Measurements from ENCODE around the gene ZNF683. TPM values are rescaled to one million over a fixed set of nuclear protein-coding genes. Genes with fewer than 3 reads are reported as not detected.

Gene ZNF683
- polyA plus RNA-seq, 2 donors: 0.28 to 0.51 TPM

- Histone ChIP-seq H3K27me3 (ENCODE audit: control insufficient read depth in 1 of 2, insufficient read depth in 2 of 2, low read length in 2 of 2) (no peaks in the 10 kb centered on the region), H3K4me1 (ENCODE audit: control insufficient read depth in 2 of 2, insufficient read depth in 2 of 2, low read length in 1 of 2) (peaks cover 5 to 9% of the 10 kb centered on the region in 2 donors), H3K9me3 (ENCODE audit: control insufficient read depth in 2 of 2, insufficient read depth in 1 of 2, low read depth in 1 of 2, low read length in 1 of 2) (no peaks in the 10 kb centered on the region), H3K27ac (ENCODE audit: low read depth in 2 of 2, low read length in 1 of 2) (no peak overlapping the region), H3K36me3 (ENCODE audit: control insufficient read depth in 2 of 2, insufficient read depth in 2 of 2, low read length in 1 of 2) (no peaks in the 10 kb centered on the region), H3K4me3 (ENCODE audit: low read depth in 1 of 2, low read length in 2 of 2) (no peak overlapping the region)
- 88 to 90% methylated on average over 12 of the region's 12 CpGs for WGBS, 2 donors
Measured at GRCh38 chr1:26361605-26362122, 10.9 kb downstream of the ZNF683 start.

DNA sequence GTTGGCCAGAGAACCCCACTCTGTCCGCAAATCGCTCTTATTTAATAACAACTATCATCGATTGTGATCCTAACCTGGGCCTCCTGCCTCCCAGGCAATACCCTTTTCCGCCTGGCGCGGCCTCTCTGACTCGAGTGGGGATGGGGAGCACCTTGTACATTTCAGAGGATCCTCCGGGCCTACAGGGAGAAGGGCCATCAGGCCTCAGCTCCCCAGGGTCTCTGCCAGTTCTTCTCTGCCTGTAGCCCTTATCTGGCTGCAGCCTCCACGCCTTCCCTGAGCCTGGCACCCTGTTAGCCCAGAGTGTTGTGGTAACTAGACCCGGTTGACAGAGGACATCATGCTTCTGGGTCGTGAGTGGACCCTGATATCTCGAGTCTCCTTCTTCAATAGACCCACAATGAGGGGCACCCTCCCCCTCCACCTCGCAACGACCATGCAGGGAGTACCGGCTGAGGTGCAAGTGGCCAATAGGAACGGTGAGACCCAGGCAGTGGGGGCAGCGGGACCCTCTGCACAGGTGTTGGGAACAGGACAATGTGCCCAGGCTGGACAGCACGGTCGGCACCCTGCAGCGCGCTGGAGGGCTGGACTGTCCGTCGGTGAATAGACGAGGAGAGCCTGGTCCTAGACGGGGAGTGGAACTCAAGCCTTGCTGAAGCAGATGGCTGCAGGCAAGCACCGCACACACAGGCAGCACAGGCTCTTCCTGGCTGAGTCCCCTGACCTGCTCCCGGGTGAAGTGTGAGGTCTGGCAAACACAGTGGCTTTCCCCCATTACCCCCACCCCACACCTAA, 11.5 kb downstream of the ZNF683 start:
- Histone ChIP-seq H3K27ac (ENCODE audit: low read depth in 2 of 2, low read length in 1 of 2) (no peak overlapping the region), H3K9me3 (ENCODE audit: control insufficient read depth in 2 of 2, insufficient read depth in 1 of 2, low read depth in 1 of 2, low read length in 1 of 2) (no peaks in the 10 kb centered on the region), H3K27me3 (ENCODE audit: control insufficient read depth in 1 of 2, insufficient read depth in 2 of 2, low read length in 2 of 2) (no peaks in the 10 kb centered on the region), H3K36me3 (ENCODE audit: control insufficient read depth in 2 of 2, insufficient read depth in 2 of 2, low read length in 1 of 2) (no peaks in the 10 kb centered on the region), H3K4me1 (ENCODE audit: control insufficient read depth in 2 of 2, insufficient read depth in 2 of 2, low read length in 1 of 2) (peaks cover 11% of the 10 kb centered on the region in 2 donors), H3K4me3 (ENCODE audit: low read depth in 1 of 2, low read length in 2 of 2) (peak overlapping the region; percentile 22 to 45)
- 55 to 63% methylated on average over 27 of the region's 27 CpGs for WGBS, 2 donors

GRCh38 chr1:26359981-26360806, 12.4 kb downstream of the ZNF683 start:
- Histone ChIP-seq H3K9me3 (ENCODE audit: control insufficient read depth in 2 of 2, insufficient read depth in 1 of 2, low read depth in 1 of 2, low read length in 1 of 2) (no peaks in the 10 kb centered on the region), H3K27me3 (ENCODE audit: control insufficient read depth in 1 of 2, insufficient read depth in 2 of 2, low read length in 2 of 2) (no peaks in the 10 kb centered on the region), H3K27ac (ENCODE audit: low read depth in 2 of 2, low read length in 1 of 2) (peak overlapping the region; percentile 35 to 48), H3K4me3 (ENCODE audit: low read depth in 1 of 2, low read length in 2 of 2) (peak overlapping the region; percentile 31 to 45), H3K4me1 (ENCODE audit: control insufficient read depth in 2 of 2, insufficient read depth in 2 of 2, low read length in 1 of 2) (peaks cover 13 to 14% of the 10 kb centered on the region in 2 donors), H3K36me3 (ENCODE audit: control insufficient read depth in 2 of 2, insufficient read depth in 2 of 2, low read length in 1 of 2) (no peaks in the 10 kb centered on the region)
- WGBS, 2 donors: 3 to 4% methylated on average over 66 to 67 of the region's 67 CpGs

- Histone ChIP-seq H3K4me3 (ENCODE audit: low read depth in 1 of 2, low read length in 2 of 2) (peak overlapping the region in 1 of 2 donors; percentile 7), H3K9me3 (ENCODE audit: control insufficient read depth in 2 of 2, insufficient read depth in 1 of 2, low read depth in 1 of 2, low read length in 1 of 2) (no peaks in the 10 kb centered on the region), H3K27ac (ENCODE audit: low read depth in 2 of 2, low read length in 1 of 2) (peak overlapping the region; percentile 94 to 98), H3K27me3 (ENCODE audit: control insufficient read depth in 1 of 2, insufficient read depth in 2 of 2, low read length in 2 of 2) (no peaks in the 10 kb centered on the region), H3K36me3 (ENCODE audit: control insufficient read depth in 2 of 2, insufficient read depth in 2 of 2, low read length in 1 of 2) (no peaks in the 10 kb centered on the region), H3K4me1 (ENCODE audit: control insufficient read depth in 2 of 2, insufficient read depth in 2 of 2, low read length in 1 of 2) (peaks cover 13 to 24% of the 10 kb centered on the region in 2 donors)
- 36 to 42% methylated on average over 15 of the region's 15 CpGs for WGBS, 2 donors
Measured at GRCh38 chr1:26358411-26359384, 13.9 kb downstream of the ZNF683 start.

DNA sequence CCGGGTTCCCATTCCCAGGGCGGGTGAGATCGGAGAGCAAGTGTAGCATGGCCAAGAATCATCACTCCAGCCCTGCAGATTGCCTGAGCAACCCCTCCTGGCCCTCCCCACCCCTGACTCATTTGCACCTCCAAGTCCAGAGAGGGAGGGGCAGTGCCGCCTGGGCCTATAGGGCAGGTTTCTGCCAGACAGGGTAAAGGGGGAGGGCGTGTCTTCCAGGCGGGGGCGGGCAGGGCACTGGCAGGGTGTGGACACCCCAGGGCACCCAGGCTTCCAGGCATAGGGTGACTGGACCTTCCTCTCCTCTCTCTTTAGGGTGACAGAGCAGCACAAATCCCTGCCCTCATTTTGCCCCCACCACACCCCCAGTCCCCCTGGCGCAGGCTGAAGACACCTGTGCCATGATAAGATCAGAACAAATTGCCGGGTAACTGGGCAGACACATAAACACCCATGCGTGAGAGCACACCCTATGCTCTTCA, 15.4 kb downstream of the ZNF683 start:
- Histone ChIP-seq H3K4me1 (ENCODE audit: control insufficient read depth in 2 of 2, insufficient read depth in 2 of 2, low read length in 1 of 2) (peaks cover 13 to 24% of the 10 kb centered on the region in 2 donors), H3K4me3 (ENCODE audit: low read depth in 1 of 2, low read length in 2 of 2) (peak overlapping the region in 1 of 2 donors; percentile 35), H3K36me3 (ENCODE audit: control insufficient read depth in 2 of 2, insufficient read depth in 2 of 2, low read length in 1 of 2) (no peaks in the 10 kb centered on the region), H3K27ac (ENCODE audit: low read depth in 2 of 2, low read length in 1 of 2) (peak overlapping the region; percentile 94 to 98), H3K9me3 (ENCODE audit: control insufficient read depth in 2 of 2, insufficient read depth in 1 of 2, low read depth in 1 of 2, low read length in 1 of 2) (no peaks in the 10 kb centered on the region), H3K27me3 (ENCODE audit: control insufficient read depth in 1 of 2, insufficient read depth in 2 of 2, low read length in 2 of 2) (no peaks in the 10 kb centered on the region)
- 50 to 53% methylated on average over 10 of the region's 10 CpGs for WGBS, 2 donors

GRCh38 chr1:26356106-26356505, 16.4 kb downstream of the ZNF683 start:
- no peaks in the 10 kb centered on the region for H3K9me3 ChIP-seq (ENCODE audit: control insufficient read depth in 2 of 2, insufficient read depth in 1 of 2, low read depth in 1 of 2, low read length in 1 of 2)
- no peak overlapping the region for H3K4me3 ChIP-seq (ENCODE audit: low read depth in 1 of 2, low read length in 2 of 2)
- WGBS, 2 donors: 74 to 82% methylated on average over 5 of the region's 5 CpGs
- peak overlapping the region; percentile 94 to 98 for H3K27ac ChIP-seq (ENCODE audit: low read depth in 2 of 2, low read length in 1 of 2)
- peaks cover 17 to 29% of the 10 kb centered on the region in 2 donors for H3K4me1 ChIP-seq (ENCODE audit: control insufficient read depth in 2 of 2, insufficient read depth in 2 of 2, low read length in 1 of 2)
- no peaks in the 10 kb centered on the region for H3K27me3 ChIP-seq (ENCODE audit: control insufficient read depth in 1 of 2, insufficient read depth in 2 of 2, low read length in 2 of 2)
- no peaks in the 10 kb centered on the region for H3K36me3 ChIP-seq (ENCODE audit: control insufficient read depth in 2 of 2, insufficient read depth in 2 of 2, low read length in 1 of 2)

- WGBS, 2 donors: 84 to 92% methylated on average over 9 of the region's 9 CpGs
- Histone ChIP-seq H3K4me3 (ENCODE audit: low read depth in 1 of 2, low read length in 2 of 2) (no peak overlapping the region), H3K27ac (ENCODE audit: low read depth in 2 of 2, low read length in 1 of 2) (peak overlapping the region; percentile 94 to 98), H3K36me3 (ENCODE audit: control insufficient read depth in 2 of 2, insufficient read depth in 2 of 2, low read length in 1 of 2) (no peaks in the 10 kb centered on the region), H3K27me3 (ENCODE audit: control insufficient read depth in 1 of 2, insufficient read depth in 2 of 2, low read length in 2 of 2) (no peaks in the 10 kb centered on the region), H3K4me1 (ENCODE audit: control insufficient read depth in 2 of 2, insufficient read depth in 2 of 2, low read length in 1 of 2) (peaks cover 9 to 26% of the 10 kb centered on the region in 2 donors), H3K9me3 (ENCODE audit: control insufficient read depth in 2 of 2, insufficient read depth in 1 of 2, low read depth in 1 of 2, low read length in 1 of 2) (no peaks in the 10 kb centered on the region)
Measured at GRCh38 chr1:26354972-26355371, 17.6 kb downstream of the ZNF683 start.

DNA sequence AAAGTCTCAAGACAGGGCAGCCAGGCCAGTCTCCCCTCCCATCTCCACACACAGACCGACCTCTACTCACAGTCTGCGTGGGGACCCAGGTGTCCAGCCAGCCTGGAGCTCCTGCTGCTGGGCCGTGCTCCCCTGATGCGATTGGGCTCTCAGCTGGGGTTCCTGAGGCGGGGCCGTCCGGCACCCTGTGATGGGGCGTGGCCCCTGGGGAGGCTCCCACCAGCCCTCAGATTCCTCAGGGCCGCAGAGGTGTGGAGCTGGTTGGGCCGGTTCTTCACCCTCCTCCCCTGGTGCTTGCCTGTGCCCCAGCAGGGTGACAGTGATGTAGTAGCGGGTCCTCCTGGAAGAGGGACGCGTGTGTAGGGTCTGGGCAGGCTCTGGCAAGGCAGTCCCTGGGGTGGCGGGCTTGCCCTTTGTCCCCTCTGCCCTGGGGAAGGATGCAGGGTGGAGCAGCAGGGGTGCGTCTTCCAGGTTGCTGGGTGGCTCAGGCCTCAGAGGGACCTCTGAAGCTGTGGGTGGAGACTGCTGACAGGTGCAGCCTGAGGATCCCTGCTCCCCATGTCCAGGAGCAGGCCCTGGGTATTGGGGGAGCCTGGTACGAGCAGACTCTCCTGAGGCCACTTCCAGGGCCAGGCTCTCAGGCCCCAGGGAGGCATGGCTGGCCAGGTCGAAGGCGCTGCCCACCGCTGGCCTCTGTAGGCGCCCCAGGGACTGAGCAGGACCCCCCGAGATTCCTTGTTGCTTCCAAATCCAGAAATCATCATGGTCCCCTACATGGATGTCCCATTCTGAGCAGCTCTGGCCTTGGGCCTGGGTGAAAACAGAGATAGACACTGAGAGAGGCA, 18.4 kb downstream of the ZNF683 start, which contains the start of gene CRYBG2:
Gene CRYBG2 (minus strand): TSS at position 155 of the 845 bp plus-strand sequence. CDS start 7,473 bp downstream, outside the sequence.
- H3K4me3 ChIP-seq (ENCODE audit: low read depth in 1 of 2, low read length in 2 of 2): peak within 1 kb of the TSS; percentile 56 to 88
- 58 to 61% methylated on average over 18 to 21 of the region's 21 CpGs for WGBS, 2 donors

More for the DNA sequence above, 18.4 kb downstream of the ZNF683 start, which contains the start of gene CRYBG2:
- Histone ChIP-seq H3K36me3 (ENCODE audit: control insufficient read depth in 2 of 2, insufficient read depth in 2 of 2, low read length in 1 of 2) (no peaks in the 10 kb centered on the region), H3K27ac (ENCODE audit: low read depth in 2 of 2, low read length in 1 of 2) (peak within 1 kb of the TSS; percentile 94 to 98), H3K9me3 (ENCODE audit: control insufficient read depth in 2 of 2, insufficient read depth in 1 of 2, low read depth in 1 of 2, low read length in 1 of 2) (no peaks in the 10 kb centered on the region), H3K27me3 (ENCODE audit: control insufficient read depth in 1 of 2, insufficient read depth in 2 of 2, low read length in 2 of 2) (no peaks in the 10 kb centered on the region), H3K4me1 (ENCODE audit: control insufficient read depth in 2 of 2, insufficient read depth in 2 of 2, low read length in 1 of 2) (peaks cover 8 to 26% of the 10 kb centered on the region in 2 donors)

All from esophagus (tissue), 2 donors.